ENCODE measurements around the gene REEP6.

REEP6 gene

DNA sequence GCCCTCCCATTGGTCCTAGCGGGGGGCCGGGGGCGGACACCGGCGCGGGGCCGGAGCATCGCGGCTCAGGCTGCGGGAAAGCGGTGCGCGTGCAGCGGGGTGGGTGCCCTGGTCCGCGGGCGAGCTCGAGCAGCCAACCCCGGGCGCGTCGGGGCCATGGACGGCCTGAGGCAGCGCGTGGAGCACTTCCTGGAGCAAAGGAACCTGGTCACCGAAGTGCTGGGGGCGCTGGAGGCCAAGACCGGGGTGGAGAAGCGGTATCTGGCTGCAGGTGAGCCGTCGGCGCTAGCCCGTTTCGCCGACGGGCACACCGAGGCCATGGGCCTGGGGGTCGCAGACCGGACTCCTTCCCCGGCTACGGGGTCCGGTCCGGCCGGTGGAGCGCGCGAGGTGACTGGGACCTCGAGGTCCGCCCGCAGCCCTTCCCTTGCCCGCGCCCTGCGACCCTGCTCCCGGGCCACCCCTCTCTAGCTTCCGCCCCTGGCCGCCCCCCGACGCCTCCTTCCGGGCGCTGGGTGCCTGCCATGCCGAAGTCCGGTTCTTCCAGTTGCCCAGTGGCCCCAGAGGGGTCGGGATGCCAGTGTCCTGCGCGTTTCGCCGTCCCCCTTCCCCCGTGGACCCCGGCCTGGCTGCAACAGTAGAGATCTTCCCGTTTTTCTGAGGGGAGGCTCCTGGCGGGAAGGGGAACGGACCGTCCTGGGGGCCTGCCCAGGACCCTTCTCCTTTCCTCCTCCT, at the start of gene REEP6:
TSS of gene REEP6 (plus strand) at position 68 of the 735 bp plus-strand sequence. CDS start at position 157, 89 bp downstream.
- Mint-ChIP-seq H3K27ac (peak within 1 kb of the TSS; percentile 83), H3K4me1 (peaks cover 18% of the 10 kb centered on the region), H3K9me3 (no peaks in the 10 kb centered on the region), H3K4me3 (peak within 1 kb of the TSS; percentile 85), H3K27me3 (peaks cover 38% of the 10 kb centered on the region), H3K36me3 (no peaks in the 10 kb centered on the region)
- CTCF ChIA-PET = interaction anchor here (1.0 kb wide), 1 partner anchor 14 kb away, joined by 3 read pairs; no protein-coding TSS in a partner anchor
- no peak for DNase-seq

GRCh38 chr19:1441677-1442438, 49.1 kb upstream of the REEP6 start:
- peak overlapping the region; percentile 33 for H3K27ac Mint-ChIP-seq
- DNase-seq = no peak
- H3K27me3 Mint-ChIP-seq = peaks cover 29% of the 10 kb centered on the region
- no peak overlapping the region for H3K4me3 Mint-ChIP-seq
- peaks cover 47% of the 10 kb centered on the region for H3K4me1 Mint-ChIP-seq
- CTCF ChIA-PET = no interaction called here
- no peaks in the 10 kb centered on the region for H3K9me3 Mint-ChIP-seq
- H3K36me3 Mint-ChIP-seq = peaks cover 37% of the 10 kb centered on the region

GRCh38 chr19:1445185-1445931, 45.6 kb upstream of the REEP6 start:
- Mint-ChIP-seq H3K27me3 (peaks cover 57% of the 10 kb centered on the region), H3K9me3 (no peaks in the 10 kb centered on the region), H3K4me1 (peaks cover 44% of the 10 kb centered on the region), H3K4me3 (peak overlapping the region; percentile 62), H3K36me3 (peaks cover 24% of the 10 kb centered on the region), H3K27ac (peak overlapping the region; percentile 11)
- CTCF ChIA-PET = interaction anchor here (0.7 to 1.7 kb wide), 4 partner anchors 9 to 62 kb away, joined by 3 to 10 read pairs (median 3); no protein-coding TSS in a partner anchor
- peak; percentile 83 for DNase-seq

- H3K4me3 Mint-ChIP-seq = no peak overlapping the region
- CTCF ChIA-PET = interaction anchor here (0.8 to 1.7 kb wide), 2 partner anchors 9 to 12 kb away, joined by 3 to 10 read pairs; no protein-coding TSS in a partner anchor
- no peak overlapping the region for H3K27ac Mint-ChIP-seq
- peaks cover 65% of the 10 kb centered on the region for H3K27me3 Mint-ChIP-seq
- H3K36me3 Mint-ChIP-seq = peaks cover 17% of the 10 kb centered on the region
- H3K4me1 Mint-ChIP-seq = peaks cover 42% of the 10 kb centered on the region
- no peaks in the 10 kb centered on the region for H3K9me3 Mint-ChIP-seq
- DNase-seq = no peak
Measured at GRCh38 chr19:1445932-1446712, 44.9 kb upstream of the REEP6 start.

GRCh38 chr19:1446713-1447481, 44.1 kb upstream of the REEP6 start:
- peaks cover 39% of the 10 kb centered on the region for H3K4me1 Mint-ChIP-seq
- peaks cover 11% of the 10 kb centered on the region for H3K36me3 Mint-ChIP-seq
- H3K4me3 Mint-ChIP-seq = no peak overlapping the region
- H3K9me3 Mint-ChIP-seq = no peaks in the 10 kb centered on the region
- peak; percentile 58 for DNase-seq
- CTCF ChIA-PET = no interaction called here
- peaks cover 73% of the 10 kb centered on the region for H3K27me3 Mint-ChIP-seq
- no peak overlapping the region for H3K27ac Mint-ChIP-seq

DNA sequence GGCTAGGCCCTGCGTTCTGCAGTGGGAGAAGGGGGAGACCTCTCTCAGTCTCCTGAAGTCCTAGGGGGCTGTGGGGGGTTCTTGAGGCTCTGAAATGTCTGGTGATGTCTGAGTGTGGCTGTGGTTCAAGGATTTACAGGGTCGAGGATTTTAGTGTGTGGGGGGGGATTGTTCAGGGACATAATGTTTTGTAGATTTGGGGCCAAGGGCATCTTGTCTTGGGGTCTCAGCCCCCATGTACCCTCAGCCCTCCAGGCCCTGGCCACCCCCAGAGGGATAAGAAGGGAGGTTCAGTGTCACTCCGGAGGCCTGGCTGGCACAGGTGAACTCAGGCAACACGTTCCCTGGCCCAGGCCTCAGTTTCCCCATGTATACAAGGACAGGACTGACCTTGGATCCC, 43.5 kb upstream of the REEP6 start:
- Mint-ChIP-seq H3K4me3 (no peak overlapping the region), H3K36me3 (peaks cover 5% of the 10 kb centered on the region), H3K4me1 (peaks cover 37% of the 10 kb centered on the region), H3K9me3 (no peaks in the 10 kb centered on the region), H3K27me3 (peaks cover 79% of the 10 kb centered on the region), H3K27ac (no peak overlapping the region)
- CTCF ChIA-PET = no interaction called here
- DNase-seq = no peak

DNA sequence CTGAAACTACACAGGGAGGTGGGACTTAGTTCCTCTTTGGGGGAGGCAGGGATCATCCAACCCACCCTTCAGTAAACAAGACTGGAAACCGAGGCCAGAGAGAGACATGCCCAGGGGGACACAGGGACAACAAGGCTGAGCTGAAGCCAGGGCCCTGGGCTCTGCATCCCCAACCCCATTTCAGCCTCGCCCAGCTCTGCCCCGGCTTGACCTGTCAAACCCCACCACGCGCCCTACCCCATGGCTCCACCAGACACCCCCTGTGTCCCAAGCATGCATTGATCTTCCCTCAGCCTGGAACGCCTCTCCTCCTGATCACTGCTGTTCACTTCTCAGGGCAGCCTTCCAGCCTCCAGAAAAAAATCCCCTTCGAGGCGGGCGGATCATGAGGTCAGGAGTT, 43.0 kb upstream of the REEP6 start:
- no peak overlapping the region for H3K4me3 Mint-ChIP-seq
- CTCF ChIA-PET = no interaction called here
- no peak overlapping the region for H3K27ac Mint-ChIP-seq

GRCh38 chr19:1449467-1450442, 41.2 kb upstream of the REEP6 start, which contains the start of gene APC2:
APC2 (plus strand) TSS chr19:1450121; CDS start chr19:1453002, 2,881 bp downstream.
- Mint-ChIP-seq H3K36me3 (no peaks in the 10 kb centered on the region), H3K27ac (no peak within 1 kb of the TSS), H3K27me3 (peaks cover 97% of the 10 kb centered on the region), H3K9me3 (no peaks in the 10 kb centered on the region), H3K4me3 (peak within 1 kb of the TSS; percentile 29), H3K4me1 (peaks cover 30% of the 10 kb centered on the region)
- CTCF ChIA-PET = no interaction called here
- peak; percentile 53 for DNase-seq

More for the DNA sequence above, 43.0 kb upstream of the REEP6 start:
- no peaks in the 10 kb centered on the region for H3K9me3 Mint-ChIP-seq
- peaks cover 36% of the 10 kb centered on the region for H3K4me1 Mint-ChIP-seq
- peaks cover 83% of the 10 kb centered on the region for H3K27me3 Mint-ChIP-seq
- no peak for DNase-seq
- peaks cover under 1% of the 10 kb centered on the region for H3K36me3 Mint-ChIP-seq

GRCh38 chr19:1450735-1451731, 39.9 kb upstream of the REEP6 start:
- Mint-ChIP-seq H3K4me1 (peaks cover 32% of the 10 kb centered on the region), H3K36me3 (no peaks in the 10 kb centered on the region), H3K27ac (no peak overlapping the region), H3K4me3 (peak overlapping the region; percentile 29), H3K9me3 (no peaks in the 10 kb centered on the region), H3K27me3 (peaks cover 98% of the 10 kb centered on the region)
- DNase-seq = no peak
- CTCF ChIA-PET = no interaction called here

DNA sequence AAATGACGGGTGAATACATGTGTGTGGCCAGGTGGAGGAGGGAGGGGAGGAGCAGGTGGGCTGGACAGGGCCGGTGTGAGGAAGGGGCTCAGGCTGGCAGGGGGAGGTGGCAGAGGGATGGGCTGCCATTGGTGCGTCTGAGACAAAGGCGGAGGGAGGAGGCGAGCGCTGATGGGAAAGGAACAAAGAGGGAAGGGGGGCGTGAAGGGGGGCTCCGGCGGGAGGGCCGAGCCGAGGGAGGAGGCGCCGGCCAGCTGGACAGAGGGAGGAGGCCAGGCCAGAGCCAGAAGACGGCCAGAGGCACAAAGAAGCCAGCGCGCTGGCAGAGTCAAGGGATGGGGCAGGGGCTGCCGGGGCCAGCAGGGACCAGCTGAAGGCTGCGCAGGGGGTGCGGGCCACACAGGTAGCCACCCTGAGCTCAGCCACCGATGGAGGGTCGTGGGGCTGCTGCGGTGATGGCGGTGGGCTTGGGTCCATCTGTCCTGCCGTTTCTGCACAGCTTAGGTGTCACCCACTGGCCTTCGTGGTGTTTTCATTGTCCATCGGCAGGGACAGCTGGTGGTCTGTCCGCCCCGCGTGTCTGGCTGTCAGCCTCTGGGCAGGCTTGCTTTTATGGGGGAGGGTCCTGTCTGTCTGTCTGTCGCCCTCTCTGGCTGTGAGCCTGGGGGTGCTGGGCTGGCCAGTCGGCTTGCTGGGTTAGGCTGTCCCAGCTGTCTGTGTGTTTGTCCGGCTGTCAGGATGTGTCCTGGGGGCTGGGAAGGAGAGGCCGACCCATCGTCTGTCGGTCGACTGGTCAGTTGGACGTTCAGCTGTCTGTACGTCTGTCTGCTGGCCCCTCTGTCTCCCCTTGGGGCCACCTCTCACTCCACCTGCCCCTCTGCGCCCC, 38.8 kb upstream of the REEP6 start:
- no peak overlapping the region for H3K4me3 Mint-ChIP-seq
- peaks cover 98% of the 10 kb centered on the region for H3K27me3 Mint-ChIP-seq
- CTCF ChIA-PET = no interaction called here
- DNase-seq = no peak
- peaks cover 31% of the 10 kb centered on the region for H3K4me1 Mint-ChIP-seq
- H3K9me3 Mint-ChIP-seq = no peaks in the 10 kb centered on the region
- H3K27ac Mint-ChIP-seq = no peak overlapping the region
- no peaks in the 10 kb centered on the region for H3K36me3 Mint-ChIP-seq
